Measurements from ENCODE around the gene ST6GALNAC2.
A peak's percentile ranks its signal among the peaks of the same experiment; 100 is the strongest.

DNA sequence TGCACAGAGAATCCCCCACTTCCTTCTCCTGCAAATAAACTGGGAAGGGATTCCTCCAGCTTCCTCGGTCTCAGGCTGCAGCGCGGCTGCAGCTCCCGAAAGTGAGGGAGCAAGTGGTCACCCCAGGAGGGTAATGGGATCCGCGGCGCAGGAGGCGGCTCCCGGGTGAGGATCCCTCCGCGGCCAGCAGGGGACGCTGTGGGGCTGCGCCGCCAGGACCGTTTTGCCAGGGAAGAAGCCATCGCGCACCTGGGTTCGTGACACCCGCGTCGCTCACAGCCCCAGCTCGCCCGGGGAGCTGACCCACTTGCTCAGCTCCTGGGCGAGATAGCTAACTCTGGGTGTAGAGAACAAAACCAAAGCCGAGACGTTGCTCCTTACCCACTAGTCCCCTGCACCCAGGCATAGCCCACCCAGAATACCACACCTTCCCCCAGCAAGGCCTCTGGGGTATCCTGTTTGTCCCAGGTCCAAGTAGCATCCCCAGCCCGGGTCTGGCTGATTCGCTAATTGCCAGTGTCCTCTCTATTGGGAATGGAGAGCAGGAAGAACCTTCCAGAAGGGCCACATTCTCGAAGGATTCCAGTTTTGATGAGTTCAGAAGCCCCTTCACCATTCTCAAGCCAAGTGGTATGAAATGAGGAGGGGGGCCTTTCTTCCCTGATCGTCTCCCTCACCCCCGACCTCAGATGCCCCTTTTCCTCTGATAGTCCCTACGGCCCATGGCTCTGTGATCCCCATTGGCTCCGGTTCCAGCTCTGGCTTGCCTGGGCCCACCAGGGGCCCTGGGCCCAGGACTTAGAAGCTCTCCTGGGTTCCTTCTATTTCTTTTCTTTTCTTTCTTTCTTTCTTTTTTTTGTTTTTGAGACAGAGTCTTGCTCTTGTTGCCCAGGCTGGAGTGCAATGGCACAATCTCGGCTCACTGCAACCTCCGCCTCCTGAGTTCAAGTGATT is 62.3 kb downstream of the ST6GALNAC2 start:
- TF ChIP-seq, protein P1, sequence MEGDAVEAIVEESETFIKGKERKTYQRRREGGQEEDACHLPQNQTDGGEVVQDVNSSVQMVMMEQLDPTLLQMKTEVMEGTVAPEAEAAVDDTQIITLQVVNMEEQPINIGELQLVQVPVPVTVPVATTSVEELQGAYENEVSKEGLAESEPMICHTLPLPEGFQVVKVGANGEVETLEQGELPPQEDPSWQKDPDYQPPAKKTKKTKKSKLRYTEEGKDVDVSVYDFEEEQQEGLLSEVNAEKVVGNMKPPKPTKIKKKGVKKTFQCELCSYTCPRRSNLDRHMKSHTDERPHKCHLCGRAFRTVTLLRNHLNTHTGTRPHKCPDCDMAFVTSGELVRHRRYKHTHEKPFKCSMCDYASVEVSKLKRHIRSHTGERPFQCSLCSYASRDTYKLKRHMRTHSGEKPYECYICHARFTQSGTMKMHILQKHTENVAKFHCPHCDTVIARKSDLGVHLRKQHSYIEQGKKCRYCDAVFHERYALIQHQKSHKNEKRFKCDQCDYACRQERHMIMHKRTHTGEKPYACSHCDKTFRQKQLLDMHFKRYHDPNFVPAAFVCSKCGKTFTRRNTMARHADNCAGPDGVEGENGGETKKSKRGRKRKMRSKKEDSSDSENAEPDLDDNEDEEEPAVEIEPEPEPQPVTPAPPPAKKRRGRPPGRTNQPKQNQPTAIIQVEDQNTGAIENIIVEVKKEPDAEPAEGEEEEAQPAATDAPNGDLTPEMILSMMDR (IDR thresholded peaks at IDR 0.05): peak; percentile 98 to 100 (median 99)
- peak in 1 of 2 donors; percentile 12 for TF ChIP-seq POLR2A (IDR thresholded peaks at IDR 0.05)
